Left forelimb (tissue), 1 donor: ENCODE measurements around the gene SHB.
"Not testable (repeated sequence)": the region's sequence is repeated elsewhere in the genome, so short reads cannot be mapped to it uniquely, and the experiment has no call there.

Experiments used
- DNase-seq: peaks from one replicate; pipeline ENCODE4 v3.0.0-alpha.2; 2018; ENCODE audit warnings: low spot score

Gene SHB

DNA sequence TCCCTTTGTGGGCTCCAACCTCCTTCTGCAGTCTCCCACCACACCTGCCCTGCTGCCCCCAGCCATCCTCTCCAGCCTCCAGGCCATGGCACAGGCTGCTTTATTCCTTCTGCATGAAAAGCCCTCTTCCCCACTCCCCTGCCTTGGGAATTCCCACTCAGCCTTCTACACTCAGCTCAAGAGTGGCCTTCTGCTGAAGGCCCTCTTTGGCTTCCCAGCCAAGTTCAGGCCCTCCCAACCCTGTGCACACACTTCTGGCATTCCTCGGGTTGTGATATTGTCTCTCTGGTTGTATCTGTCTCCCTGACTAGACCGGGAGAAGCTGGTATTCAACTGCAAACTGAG lies 5.7 kb downstream of the SHB start:
- DNase-seq = no peak

DNA sequence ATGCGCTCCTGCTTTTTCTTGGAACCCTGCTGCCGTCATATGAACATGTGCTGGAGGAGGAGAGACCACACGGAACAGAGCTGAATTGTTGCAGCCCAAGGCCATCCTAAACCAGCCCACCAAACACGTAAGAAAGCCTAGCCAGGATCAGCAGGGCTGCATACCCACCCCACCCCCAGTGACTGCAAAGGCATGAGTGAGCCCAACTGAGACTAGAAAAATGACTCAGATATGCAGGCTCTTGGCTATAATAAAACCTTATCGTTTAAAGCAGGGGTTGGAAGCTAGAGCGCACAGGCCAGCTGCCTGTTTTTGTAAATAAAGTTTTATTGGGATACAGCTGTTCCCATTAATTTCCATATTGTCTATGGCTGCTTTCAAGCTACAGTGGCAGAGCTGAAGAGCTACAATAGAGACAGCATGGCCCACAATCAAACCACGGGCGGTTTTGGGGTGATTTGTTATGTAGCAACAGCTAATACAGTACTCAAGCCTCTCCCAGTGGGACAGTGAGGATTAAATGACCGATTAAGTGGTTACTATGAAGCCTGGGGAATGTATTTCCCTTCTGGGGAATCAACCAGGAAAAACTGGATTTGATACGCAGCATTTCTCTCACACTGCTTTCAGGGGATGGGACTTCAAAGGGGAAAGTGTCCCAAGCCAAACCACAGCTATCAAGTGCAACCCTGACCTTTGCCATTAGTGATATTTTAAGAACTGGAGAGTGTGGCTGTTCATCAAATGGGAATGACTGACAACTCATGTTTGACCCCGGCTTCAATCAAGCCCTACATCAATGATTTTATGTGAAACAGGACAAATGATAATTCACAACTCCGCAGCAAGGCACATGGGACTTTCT lies 6.3 kb downstream of the SHB start:
- DNase-seq = no peak

DNA sequence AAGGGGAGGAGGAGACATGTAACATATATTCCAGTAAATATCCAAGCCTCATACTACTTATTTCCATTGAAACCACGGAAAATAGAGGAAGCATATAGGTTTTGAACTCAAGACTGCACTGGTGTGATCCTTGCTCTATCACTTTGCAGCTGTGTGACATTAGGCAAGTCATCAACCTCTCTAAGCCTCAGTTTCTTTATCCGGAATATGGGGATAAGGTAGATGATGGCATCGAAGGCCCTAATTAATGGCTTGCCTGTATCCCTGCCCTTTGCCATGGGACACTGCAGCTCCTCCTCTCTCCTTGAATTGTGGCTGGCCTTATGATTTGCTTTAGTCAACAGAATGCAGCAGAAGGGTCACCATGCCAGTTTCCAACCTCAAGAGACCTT lies 6.9 kb downstream of the SHB start:
- no peak for DNase-seq

DNA sequence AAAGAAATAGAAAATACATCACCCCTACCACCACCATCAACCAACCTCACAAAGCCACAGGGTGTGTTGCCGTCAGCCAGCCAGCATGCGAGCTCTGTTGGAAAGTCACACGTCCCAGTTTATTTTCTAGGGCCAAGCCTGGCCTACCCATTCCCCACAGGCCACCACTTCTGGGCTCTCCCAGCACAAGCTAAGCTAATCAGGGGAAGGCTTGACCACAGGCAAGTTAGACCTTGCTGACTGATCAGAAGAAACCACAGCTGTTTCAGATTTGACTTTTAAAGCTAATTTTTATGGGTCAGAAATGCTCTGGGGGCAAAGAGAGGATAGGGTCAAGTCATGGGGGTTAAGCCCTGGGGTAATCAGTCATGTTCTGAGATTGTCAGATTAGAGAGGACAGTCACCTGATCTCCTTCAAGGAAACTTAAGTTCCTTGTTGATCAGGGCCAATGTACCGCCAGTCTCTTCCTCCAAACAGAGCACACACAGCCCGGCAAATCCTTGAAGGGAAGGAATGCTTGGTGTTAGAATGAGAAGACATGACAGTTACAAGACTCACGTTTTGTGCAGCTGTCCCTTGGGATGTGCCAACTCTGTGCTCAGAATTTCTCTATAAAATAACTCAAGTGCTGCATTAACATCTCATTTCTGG lies 7.6 kb downstream of the SHB start:
- no peak for DNase-seq

DNA sequence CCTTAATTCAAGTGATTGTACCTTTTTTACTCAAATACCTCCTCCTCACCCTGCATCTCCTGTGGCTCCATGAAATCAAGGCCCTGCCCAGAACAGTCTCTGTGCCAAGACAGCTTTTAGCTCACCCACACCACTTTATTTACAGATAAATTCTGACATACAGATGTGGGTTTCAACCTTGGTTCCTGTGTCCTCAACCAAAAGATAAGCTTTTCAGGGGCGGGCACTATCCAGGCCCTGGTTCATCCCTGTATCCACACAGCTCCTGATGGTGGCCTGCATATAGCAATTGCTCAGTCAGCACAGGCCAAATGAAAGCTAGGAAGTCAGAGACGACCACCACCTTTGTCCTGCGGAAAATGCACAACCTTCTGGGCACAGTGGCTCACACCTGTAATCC lies 8.3 kb downstream of the SHB start:
- DNase-seq = no peak

DNA sequence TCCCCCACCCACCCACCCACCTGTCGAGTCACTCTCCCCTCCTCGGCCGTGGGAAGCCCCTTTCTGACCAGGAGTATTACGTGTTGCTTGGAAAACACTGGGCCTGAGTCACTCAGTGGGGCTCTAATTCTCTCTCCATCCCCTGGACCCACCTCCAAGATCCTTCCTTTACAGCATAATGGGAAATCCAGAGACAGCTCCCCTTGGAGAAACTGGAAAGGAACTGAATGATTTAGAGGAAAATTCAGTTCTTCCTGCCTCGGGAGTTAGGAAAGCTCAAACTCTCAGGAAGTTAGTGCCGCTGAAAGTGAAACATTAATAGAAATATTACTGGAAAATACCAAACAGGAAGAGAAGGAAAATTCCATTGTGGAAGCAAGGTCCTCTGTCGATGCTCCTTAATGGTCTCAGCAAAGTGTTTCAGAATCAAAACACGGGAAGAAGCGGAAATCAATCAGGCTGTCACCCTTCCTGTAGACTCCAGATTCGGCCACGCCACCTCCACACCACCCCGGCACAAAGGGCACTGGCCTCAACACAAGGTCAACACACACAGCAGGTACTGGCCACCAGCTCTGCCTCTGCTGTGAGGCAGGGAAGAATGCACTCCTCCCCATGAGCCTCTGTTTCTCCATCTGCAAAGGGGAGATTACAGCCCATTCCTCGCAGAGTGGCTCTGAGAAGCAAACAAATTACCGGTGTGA lies 9.6 kb downstream of the SHB start:
- DNase-seq = no peak

DNA sequence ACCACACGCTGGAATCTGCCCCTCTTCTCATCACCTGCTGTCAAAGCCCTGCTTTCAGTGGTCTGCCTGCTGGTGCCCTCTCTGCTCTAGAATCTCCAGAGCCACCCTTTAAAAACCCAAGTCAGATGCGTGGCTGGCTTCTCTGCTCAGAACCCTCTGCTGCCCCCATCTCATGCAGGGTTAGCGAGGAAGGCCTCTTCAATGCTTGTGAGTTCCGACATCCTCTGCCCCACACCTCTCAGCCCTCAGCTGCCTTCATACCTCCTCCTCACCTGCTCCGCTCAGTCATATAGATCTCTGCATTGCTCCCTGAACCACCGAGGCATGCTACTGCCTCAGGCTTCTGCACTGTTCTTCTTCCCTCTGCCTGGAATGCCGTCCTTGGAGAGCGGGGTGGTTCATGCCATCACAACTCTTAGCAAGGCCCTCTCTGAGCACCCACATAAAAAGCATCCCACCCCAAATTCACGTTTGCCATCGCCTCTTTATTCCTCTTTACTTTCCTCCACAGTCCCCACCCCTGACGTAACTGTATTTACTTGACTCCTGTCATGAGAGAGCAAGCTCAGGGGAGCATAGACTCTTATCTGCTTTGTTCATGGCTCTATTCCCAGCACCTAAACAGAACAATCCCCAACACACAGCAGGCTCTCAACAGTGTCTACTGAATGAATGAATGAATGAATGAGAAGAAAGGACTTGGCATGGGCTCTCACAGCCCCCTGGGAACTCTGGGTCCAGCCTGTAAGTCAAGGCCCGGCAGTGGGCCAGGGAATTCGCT lies 10.4 kb downstream of the SHB start:
- DNase-seq = no peak

DNA sequence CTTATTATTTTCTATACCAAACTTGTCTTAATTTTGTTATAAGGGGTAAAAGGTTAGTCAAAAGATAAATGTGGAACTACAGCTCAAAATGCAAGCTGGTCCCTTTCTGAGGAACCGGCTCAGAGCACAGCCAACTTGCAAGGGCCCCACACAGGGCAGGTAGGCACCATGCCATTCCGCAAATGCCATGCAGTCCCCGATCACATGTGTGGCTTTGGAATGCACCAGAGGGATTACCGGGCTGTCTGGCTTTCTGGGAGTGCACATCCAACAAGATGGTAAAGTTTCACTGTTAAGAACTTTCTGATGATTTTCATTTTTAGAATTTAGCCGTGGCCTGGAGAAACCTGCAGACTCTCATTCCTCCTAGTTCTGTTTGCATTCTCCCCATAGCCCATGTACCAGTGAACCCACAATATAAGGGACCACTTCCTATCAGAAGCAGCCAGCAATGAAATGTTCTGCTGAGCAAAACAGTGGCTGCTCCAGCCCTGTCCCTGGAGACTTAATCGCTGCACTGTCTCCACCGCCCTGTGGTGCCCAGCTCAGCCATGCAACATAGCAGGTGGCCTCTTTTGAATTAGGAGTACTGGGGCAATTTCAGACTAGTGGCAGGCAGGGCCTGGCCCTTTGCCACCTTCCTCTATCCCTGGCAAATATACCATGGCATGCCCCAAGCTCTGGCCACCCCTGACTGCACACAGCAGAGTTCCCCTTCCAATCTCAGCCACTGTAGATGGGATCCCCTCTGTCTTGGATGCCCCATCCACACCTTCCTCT lies 11.4 kb downstream of the SHB start:
- no peak for DNase-seq

DNA sequence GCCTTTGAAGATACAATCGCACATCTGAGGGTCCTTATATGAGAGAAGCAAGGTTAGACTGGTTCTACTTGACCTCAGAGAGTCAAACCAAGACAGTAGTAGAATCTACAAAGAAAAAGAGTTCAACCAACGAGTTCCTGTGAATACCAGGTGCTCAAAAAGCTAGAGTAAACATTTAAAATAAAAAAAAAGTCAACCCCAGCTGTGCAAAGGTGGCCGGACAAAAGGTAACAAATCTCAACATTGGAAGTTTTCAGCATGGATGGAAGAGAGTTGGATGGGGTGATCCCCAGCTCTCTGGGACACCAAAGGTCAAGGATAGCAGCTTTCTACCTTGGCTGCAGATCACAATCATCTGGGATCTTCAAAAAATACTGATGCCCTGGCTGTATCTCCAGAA lies 14.4 kb downstream of the SHB start:
- DNase-seq = no peak

DNA sequence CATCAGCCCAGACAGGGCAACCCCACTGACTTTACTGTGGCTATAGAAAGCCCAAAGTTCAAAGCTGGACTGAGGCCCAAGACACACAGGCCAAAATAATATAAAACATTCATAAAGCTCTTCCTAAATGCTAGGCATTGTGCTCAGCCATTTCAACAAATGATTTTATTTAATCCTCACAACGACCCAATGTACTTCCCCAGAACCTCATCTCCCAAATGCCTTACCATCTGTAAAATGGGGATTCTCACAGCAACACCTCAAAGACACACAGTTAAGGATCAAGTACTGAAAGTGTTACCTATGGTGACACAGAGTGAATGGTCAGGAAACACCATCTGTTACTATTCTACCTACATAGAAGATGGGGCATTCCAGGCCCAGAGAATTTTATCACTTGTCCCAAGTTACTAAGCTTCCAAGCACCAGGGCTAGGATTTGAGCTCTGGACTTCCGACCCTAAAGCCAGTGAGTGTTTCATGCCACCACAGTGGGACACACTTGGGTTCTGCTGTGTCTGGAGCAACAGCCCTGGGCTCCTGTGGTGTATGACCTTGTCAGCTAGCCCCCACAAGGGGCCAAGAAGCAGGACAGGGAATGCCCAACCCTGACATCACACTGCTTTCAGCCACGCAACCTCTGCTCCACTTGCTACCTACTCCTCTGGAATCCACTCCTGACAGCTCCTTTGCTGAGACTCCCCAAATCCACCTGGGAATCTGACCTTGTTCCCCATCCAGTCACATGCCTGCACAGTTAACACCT lies 15.1 kb downstream of the SHB start:
- no peak for DNase-seq

DNA sequence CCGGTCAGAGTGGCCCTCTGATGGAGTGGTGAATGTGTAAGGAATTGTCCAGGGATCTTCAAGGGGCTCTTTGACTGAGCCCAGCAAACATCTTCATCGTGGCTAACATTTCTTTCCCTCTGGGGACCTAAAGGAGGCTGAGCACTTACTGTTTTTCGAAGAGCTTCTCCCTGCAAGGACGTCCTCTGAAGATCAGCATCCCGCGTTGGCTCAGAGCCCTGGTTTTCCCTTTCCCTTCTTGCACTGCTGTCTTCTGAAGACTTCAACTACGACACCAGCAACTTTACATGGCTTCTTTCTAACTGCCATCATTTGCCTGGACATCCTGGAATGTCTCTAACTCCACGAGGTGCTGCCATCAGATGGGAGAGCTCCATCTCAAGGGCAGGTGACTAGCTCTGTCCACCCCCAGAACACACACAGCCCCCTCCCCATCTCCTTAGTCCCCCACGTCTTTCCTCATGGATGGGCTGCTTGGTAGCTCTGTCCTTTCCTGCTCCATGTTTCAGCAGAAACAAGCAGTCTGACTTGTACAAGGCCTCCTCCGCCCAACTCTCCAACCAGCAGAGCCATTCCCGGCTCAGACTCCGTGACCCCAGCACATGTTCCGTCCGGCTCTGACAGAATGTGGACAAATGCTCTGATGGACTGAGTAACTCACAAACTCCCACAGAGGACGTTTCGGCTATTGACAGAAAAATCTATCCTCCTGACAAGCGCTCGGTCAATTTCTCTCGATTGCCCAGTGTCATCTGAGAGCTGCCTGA lies 17.1 kb downstream of the SHB start:
- DNase-seq = no peak

DNA sequence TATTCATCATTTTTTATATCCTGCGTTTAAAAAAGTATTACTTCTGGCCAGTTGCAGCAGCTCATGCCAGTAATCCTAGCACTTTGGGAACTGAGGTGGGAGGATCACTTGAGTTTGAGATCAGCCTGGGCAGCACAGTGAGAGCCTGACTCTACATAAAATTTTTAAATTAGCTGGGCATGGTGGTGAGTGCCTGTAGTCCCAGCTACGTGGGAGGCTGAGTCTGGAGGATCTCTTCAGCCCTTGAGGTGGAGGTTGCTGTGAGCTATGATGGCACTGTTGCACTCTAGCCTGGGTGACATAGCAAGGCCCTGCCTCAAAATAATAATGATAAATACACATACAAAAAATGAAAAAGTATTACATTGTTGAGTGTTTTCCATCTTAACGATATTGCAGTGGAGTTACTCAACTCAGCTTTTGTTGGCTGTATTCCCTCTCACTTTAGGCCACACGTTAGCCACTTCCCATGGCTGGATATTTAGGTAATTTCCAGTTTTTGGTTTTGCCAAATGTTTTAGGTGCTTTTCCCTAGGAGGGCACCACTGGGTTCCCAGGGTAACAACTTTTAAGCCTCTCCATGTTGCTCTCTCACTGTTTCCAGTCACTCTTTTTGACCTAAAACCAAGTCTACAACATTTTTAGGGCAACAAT lies 20.6 kb downstream of the SHB start:
- no peak for DNase-seq

DNA sequence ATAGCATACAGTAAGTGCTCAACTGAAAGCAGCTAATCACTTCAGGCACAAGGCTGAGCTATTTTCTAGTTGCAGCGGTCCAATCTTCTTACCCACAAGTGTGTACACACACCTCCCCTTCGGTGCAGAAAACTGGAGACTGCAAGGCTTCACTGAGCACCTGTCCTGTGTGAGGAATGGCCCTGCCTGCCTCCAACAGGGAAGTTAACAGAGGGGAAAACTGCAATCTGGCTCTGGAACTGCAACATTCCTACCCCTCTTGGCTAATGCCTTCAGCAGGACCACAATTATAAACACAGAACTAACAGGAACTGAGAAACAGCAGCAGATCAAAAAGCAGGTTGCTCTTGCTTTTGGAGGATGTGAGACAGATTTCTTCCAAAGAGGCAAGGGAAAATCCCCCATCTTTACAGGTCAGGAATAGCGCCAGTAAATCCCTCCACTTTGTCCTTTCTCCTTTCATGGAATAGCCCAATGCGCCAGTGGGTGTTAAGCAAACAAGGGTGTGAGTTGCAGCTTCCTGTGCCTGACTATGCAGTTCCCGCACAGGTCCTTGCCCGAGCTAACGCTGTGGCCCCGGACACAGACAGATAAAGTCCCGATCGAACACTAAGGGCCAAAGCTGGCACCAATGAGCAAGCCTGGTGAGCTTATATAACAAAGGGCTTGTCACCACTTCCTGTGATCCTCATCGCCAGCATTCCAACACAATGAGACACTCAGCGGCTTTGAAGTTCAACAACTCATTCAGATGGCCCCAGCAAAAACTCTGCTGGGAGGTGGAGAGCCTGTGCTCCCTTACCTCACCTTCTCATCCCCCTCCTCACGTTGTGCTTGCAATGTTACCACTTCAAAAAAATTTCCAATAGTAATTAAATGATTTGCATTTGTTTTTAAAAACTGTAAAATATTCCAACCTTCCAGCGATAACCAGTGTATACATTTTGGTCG lies 21.5 kb downstream of the SHB start:
- DNase-seq = no peak

DNA sequence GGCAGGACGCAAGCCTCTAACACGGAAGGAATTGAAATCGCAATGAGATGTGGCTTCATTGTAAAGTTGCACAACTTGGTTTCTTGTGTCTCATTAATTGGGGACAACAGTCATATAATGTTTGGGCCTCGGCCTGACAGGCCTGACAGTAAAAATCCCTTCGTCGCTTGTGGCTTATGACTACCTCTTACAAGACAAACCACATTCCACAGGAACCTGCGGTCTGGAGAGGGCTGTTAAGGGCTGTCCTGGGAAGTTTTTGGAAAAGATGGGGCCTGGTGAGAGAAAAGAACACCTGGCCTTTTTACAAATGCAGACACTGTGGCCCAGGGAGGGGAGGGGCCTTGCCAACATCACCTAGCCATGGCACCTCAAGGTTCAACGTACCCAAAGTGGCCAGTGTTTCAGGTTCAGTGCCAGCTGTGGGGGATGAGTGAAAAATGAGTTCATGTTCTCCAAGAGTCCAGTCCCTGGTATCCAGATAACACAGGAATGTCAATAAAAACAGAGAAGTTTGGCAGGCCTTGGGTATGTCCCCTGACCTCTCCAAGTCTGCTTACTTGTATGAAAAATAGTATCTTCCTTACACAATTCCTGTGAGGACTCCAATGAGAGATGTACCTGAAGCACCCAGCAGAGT lies 22.2 kb downstream of the SHB start:
- no peak for DNase-seq

DNA sequence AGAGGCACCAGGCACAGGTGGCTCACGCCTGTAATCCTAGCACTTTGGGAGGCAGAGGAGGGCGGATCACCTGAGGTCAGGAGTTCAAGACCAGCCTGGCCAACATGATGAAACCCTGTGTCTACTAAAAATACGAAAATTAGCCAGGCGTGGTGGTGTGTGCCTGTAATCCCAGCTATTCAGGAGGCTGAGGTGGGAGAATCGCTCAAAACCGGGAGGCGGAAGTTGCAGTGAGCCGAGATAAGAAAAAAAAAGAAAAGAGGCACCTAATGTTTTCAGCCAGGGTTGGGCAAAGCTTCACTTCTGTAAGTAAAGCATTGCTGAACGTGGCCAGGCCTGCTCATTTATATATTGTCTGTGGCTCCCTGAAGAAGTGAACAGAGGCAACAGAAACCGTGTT lies 23.1 kb downstream of the SHB start:
- not testable (repeated sequence) for DNase-seq

DNA sequence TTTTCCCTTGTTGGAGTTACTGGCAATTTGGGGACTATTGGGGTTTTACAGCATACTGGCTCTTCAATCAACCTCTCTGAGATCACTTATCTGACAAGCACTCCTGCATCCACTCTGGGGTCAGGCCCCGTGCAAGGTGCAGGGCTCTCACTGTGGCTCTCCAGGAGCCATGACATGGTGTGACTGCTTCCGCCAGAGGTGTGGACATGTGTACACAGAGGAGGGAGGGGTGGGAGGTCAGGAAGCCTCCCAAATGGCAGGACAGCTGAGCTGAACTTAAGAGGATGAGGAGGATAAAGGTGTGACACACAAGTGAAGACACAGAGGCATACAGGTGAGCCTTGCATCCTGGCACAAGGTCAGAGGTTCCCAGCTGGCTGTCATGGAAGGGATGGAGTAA lies 24.3 kb downstream of the SHB start:
- DNase-seq = no peak

DNA sequence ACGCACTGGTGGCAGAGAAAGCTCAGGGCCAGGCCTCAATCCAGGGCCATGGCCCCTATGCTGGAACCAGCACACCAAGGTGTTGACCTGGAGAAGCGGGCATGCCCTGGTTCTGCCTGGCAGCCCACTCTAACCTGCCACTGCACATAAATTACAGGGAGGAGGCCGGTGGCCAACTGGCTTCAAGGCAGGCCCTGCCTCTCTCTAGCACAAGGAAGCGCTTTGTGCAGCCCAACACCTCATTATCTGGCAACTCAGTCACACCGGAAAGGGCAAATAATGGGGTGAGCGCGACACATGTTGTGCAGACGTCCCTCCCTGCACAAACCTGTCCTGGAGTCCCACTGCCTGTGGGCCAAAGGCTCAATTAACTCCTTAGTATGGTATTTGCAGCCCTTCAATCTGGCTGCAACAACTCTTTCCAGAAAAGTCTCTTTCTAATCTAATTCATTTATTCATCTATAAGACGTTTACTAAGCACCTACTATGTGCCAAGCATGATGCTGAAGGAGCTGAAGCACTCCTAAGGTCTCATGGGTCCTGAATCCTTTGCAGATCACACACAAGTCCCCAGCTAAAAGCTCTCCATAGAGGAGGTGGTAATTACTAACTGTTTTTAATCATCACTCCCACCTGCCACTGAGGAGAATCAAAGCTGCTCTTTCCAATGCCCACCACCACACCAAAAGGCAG lies 24.9 kb downstream of the SHB start:
- no peak for DNase-seq
